Astrocyte of the spinal cord (primary cell): Measurements from ENCODE around the gene UIMC1.

Source experiments
- DNase-seq: peaks from one replicate; pipeline ENCODE4 v3.0.0; 2011; ENCODE audit warnings: low read depth, low spot score
- H3K4me3 ChIP-seq: 2 replicates; pipeline ENCODE4 v1.5.1; 2011; ENCODE audit warnings: low read depth, mild to moderate bottlenecking, low read length, moderate library complexity
- CTCF ChIP-seq: IDR thresholded peaks from 2 replicates; pipeline ENCODE4 v1.5.1; 2012; ENCODE audit warnings: low read depth, mild to moderate bottlenecking, low read length, inconsistent platforms
- in situ Hi-C: cut with HindIII; loops from 2 replicates; pipeline ENCODE4 v1.10.0; 2017; ENCODE audit warnings: low sequenced_read_pairs

Gene UIMC1

GRCh38 chr5:176915906-176916305 is 90.7 kb downstream of the UIMC1 start:
- no peak overlapping the region for H3K4me3 ChIP-seq
- no peak for TF ChIP-seq CTCF
- in situ Hi-C loops, result no loop called here
- no peak for DNase-seq

- no peak overlapping the region for H3K4me3 ChIP-seq
- in situ Hi-C loops, result no loop called here
- no peak for TF ChIP-seq CTCF
- DNase-seq, result no peak
These were observed 94.5 kb downstream of the UIMC1 start for GRCh38 chr5:176912115-176912514.

GRCh38 chr5:176908675-176909368 is 97.8 kb downstream of the UIMC1 start:
- H3K4me3 ChIP-seq, result no peak overlapping the region
- DNase-seq, result no peak
- in situ Hi-C loops, result no loop called here
- no peak for TF ChIP-seq CTCF

- no peak for DNase-seq
- H3K4me3 ChIP-seq, result no peak overlapping the region
- in situ Hi-C loops, result no loop called here
- TF ChIP-seq CTCF, result no peak
These were observed 99.8 kb downstream of the UIMC1 start for GRCh38 chr5:176906796-176907195.

GRCh38 chr5:176906126-176906525 is 100.5 kb downstream of the UIMC1 start:
- no peak for DNase-seq
- in situ Hi-C loops, result no loop called here
- no peak for TF ChIP-seq CTCF
- no peak overlapping the region for H3K4me3 ChIP-seq

- no peak for TF ChIP-seq CTCF
- in situ Hi-C loops, result no loop called here
- DNase-seq, result no peak
- no peak overlapping the region for H3K4me3 ChIP-seq
These were observed 102.3 kb downstream of the UIMC1 start for GRCh38 chr5:176904276-176904675.
